Tibial artery (tissue), 4 donors: ENCODE results near the gene VN1R5.

Source experiments
- DNase-seq, 2 donors: peaks; one replicate each; pipeline ENCODE4 v3.0.0-alpha.2; 2019
- H3K27ac ChIP-seq, 2 donors: fragments of 200-600 bp; sonication (generic) in 1 of 2; 1 replicate in 1 of 2; 2 replicates in 1 of 2; pipeline ENCODE4 v1.5.1; 2018 to 2019; ENCODE audit warnings: mild to moderate bottlenecking in 1 of 2
- H3K27me3 ChIP-seq, 2 donors: fragments of 200-600 bp; sonication (generic) in 1 of 2; one replicate each; pipeline versions ENCODE4 v1.5.1 to v1.6.0; 2016 to 2019
- H3K36me3 ChIP-seq, 3 donors: fragments of 200-600 bp; sonication (generic) in 2 of 3; one replicate each; pipeline ENCODE4 v1.5.1; 2016 to 2019; ENCODE audit warnings: mild to moderate bottlenecking in 2 of 3
- H3K4me1 ChIP-seq, 4 donors: fragments of 200-600 bp; sonication (generic) in 2 of 4; 1 replicate in 3 of 4; 2 replicates in 1 of 4; pipeline ENCODE4 v1.5.1; 2016 to 2019
- H3K4me3 ChIP-seq, 2 donors: fragments of 200-600 bp; sonication (generic) in 1 of 2; 1 replicate in 1 of 2; 2 replicates in 1 of 2; pipeline ENCODE4 v1.5.1; 2018 to 2019; ENCODE audit warnings: mild to moderate bottlenecking in 2 of 2
- H3K9me3 ChIP-seq, 3 donors: fragments of 200-600 bp; sonication (generic) in 1 of 3; one replicate each; pipeline ENCODE4 v1.5.1; 2016 to 2019
- CTCF ChIP-seq, 2 experiments: fragments of 200-600 bp in 1 of 2; fragments of 450-650 bp in 1 of 2; IDR thresholded peaks; one replicate each; pipeline ENCODE4 v1.5.1; 2017 to 2019; ENCODE audit warnings: antibody characterized with exemption in 2 of 2, mild to moderate bottlenecking in 1 of 2, moderate library complexity in 1 of 2
- intact Hi-C: fragments of 100-400 bp; cut with DNase I; formaldehyde crosslinking; loops from one replicate; pipeline ENCODE4 v1.15.0; 2023; ENCODE audit warnings: low total_unique reads

The VN1R5 gene

GRCh38 chr1:247228133-247228532 lies 27.7 kb upstream of the VN1R5 start:
- H3K4me3 ChIP-seq, result no peak overlapping the region
- no peaks in the 10 kb centered on the region for H3K4me1 ChIP-seq
- no peak for TF ChIP-seq CTCF (IDR thresholded peaks at IDR 0.05)
- H3K27me3 ChIP-seq, result no peaks in the 10 kb centered on the region
- intact Hi-C loops, result no loop called here
- H3K27ac ChIP-seq, result no peak overlapping the region
- H3K9me3 ChIP-seq, result peaks cover 0 to 24% (median 18%) of the 10 kb centered on the region in 3 donors
- DNase-seq, result no peak
- no peaks in the 10 kb centered on the region for H3K36me3 ChIP-seq

- Histone ChIP-seq H3K4me1 (no peaks in the 10 kb centered on the region), H3K4me3 (no peak overlapping the region), H3K9me3 (peaks cover 0 to 7% (median 0%) of the 10 kb centered on the region in 3 donors), H3K36me3 (no peaks in the 10 kb centered on the region), H3K27me3 (no peaks in the 10 kb centered on the region), H3K27ac (no peak overlapping the region)
- intact Hi-C loops, result no loop called here
- no peak for DNase-seq
- TF ChIP-seq CTCF (IDR thresholded peaks at IDR 0.05), result no peak
Measured at GRCh38 chr1:247241691-247242090, 14.2 kb upstream of the VN1R5 start.

- H3K27ac ChIP-seq, result no peak overlapping the region
- no peaks in the 10 kb centered on the region for H3K27me3 ChIP-seq
- DNase-seq, result no peak
- H3K36me3 ChIP-seq, result no peaks in the 10 kb centered on the region
- peaks cover 0 to 23% (median 5%) of the 10 kb centered on the region in 3 donors for H3K9me3 ChIP-seq
- TF ChIP-seq CTCF (IDR thresholded peaks at IDR 0.05), result no peak
- H3K4me1 ChIP-seq, result no peaks in the 10 kb centered on the region
- no peak overlapping the region for H3K4me3 ChIP-seq
- intact Hi-C loops, result no loop called here
Measured at GRCh38 chr1:247243524-247244137, 12.2 kb upstream of the VN1R5 start.

GRCh38 chr1:247246325-247247115 lies 9.4 kb upstream of the VN1R5 start:
- H3K4me1 ChIP-seq, result no peaks in the 10 kb centered on the region
- H3K27ac ChIP-seq, result no peak overlapping the region
- H3K36me3 ChIP-seq, result no peaks in the 10 kb centered on the region
- intact Hi-C loops, result no loop called here
- peaks cover 0 to 23% (median 5%) of the 10 kb centered on the region in 3 donors for H3K9me3 ChIP-seq
- DNase-seq, result no peak
- H3K27me3 ChIP-seq, result no peaks in the 10 kb centered on the region
- H3K4me3 ChIP-seq, result no peak overlapping the region
- no peak for TF ChIP-seq CTCF (IDR thresholded peaks at IDR 0.05)

GRCh38 chr1:247247568-247247967 lies 8.3 kb upstream of the VN1R5 start:
- Histone ChIP-seq H3K27ac (no peak overlapping the region), H3K9me3 (peaks cover 0 to 23% (median 5%) of the 10 kb centered on the region in 3 donors), H3K4me1 (no peaks in the 10 kb centered on the region), H3K36me3 (no peaks in the 10 kb centered on the region), H3K4me3 (no peak overlapping the region), H3K27me3 (no peaks in the 10 kb centered on the region)
- no peak for TF ChIP-seq CTCF (IDR thresholded peaks at IDR 0.05)
- DNase-seq, result no peak
- intact Hi-C loops, result no loop called here
